Naive B cell (primary cell): ENCODE results near the gene FALEC. TPM values are rescaled to one million over a fixed set of nuclear protein-coding genes. Genes with fewer than 3 reads are reported as not detected.

ENCODE experiments used
- ATAC-seq, 2 donors: fragments of 150-1000 bp; cut with Tn5 transposase; 2 replicates each; pipeline ENCODE4 v1.10.0; 2021; ENCODE audit warnings: low read depth in 2 of 2, mild to moderate bottlenecking in 2 of 2, moderate library complexity in 2 of 2
- DNase-seq: peaks from one replicate; pipeline ENCODE4 v3.0.0; 2022
- H3K27ac Mint-ChIP-seq, 6 donors: one replicate each; pipeline ENCODE4 v1.8.0; 2020 to 2022; ENCODE audit warnings: mild to moderate bottlenecking in 6 of 6, mixed read lengths in 6 of 6, moderate library complexity in 5 of 6, inconsistent platforms in 2 of 6
- H3K27me3 Mint-ChIP-seq, 3 donors: one replicate each; pipeline ENCODE4 v1.8.0; 2021 to 2022; ENCODE audit warnings: mixed read lengths in 3 of 3, mild to moderate bottlenecking in 1 of 3
- H3K36me3 Mint-ChIP-seq, 2 donors: one replicate each; pipeline ENCODE4 v1.8.0; 2020 to 2022; ENCODE audit warnings: mixed read lengths in 2 of 2, inconsistent platforms in 1 of 2, mild to moderate bottlenecking in 1 of 2
- H3K4me1 Mint-ChIP-seq, 3 donors: one replicate each; pipeline ENCODE4 v1.8.0; 2020 to 2022; ENCODE audit warnings: mixed read lengths in 3 of 3, inconsistent platforms in 1 of 3, mild to moderate bottlenecking in 1 of 3, moderate library complexity in 1 of 3
- H3K4me3 Mint-ChIP-seq, 8 donors: one replicate each; pipeline ENCODE4 v1.8.0; 2020 to 2022; ENCODE audit warnings: mild to moderate bottlenecking in 8 of 8, mixed read lengths in 8 of 8, moderate library complexity in 8 of 8, inconsistent platforms in 2 of 8
- H3K9me3 Mint-ChIP-seq, 7 donors: one replicate each; pipeline ENCODE4 v1.8.0; 2020 to 2022; ENCODE audit warnings: mixed read lengths in 7 of 7, mild to moderate bottlenecking in 5 of 7, inconsistent platforms in 2 of 7, moderate library complexity in 1 of 7
- polyA plus RNA-seq, 6 donors: library from polyadenylated mRNA; unstranded; fragments of 300-500 nt; fragmentation: Illumina TruSeq; gene quantifications; one replicate each; pipeline ENCODE4 v1.2.3, GENCODE V29; 2021; ENCODE audit warnings: low read depth in 6 of 6

The FALEC gene
- 1 to 10 TPM in 3 of 6 donors, under 1 TPM in 1, not detected in 2; 0.68 to 2.6 (median 1.3) TPM for polyA plus RNA-seq

DNA sequence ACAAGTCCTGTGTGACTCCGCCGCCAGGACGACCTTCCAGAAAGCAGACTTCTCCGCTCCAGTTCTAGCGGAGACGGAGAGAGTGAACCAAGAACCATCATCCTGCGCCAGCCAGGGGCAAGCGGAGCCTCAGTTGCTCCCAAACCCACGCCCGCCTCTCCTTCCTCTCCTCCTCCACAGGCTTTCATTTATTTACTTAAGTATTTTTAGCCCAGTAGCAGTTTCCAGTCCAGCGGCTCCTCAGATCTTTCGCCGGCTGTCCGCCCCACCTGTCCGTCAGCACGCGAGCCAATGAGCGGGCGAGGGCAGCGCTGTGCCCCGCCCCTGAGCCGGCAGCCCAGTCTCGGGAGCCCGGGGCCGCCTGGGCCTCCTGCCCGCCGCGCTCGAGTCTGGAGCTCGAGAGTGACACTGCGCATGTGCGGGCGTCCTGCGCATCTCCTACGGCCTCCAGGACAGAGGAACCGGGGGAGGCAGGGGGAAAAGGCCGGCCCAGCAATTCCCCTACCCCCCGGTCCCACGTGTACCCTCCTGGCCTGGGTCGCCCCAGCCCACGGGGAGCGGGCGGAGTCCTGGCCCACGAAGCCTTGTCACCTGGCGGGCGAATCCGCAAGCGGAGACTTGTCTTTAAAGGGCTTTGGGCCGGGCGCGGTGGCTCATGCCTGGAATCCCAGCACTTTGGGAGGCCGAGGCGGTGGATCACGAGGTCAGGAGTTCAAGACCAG, at the start of gene FALEC:
TSS of gene FALEC (plus strand) at position 425 of the 722 bp plus-strand sequence.
- H3K36me3 Mint-ChIP-seq, result no peaks in the 10 kb centered on the region
- H3K4me1 Mint-ChIP-seq, result peaks cover 28 to 36% (median 30%) of the 10 kb centered on the region in 3 donors
- H3K4me3 Mint-ChIP-seq, result peak within 1 kb of the TSS; percentile 84 to 96 (median 94)
- DNase-seq, result peak; percentile 92
- no peaks in the 10 kb centered on the region for H3K27me3 Mint-ChIP-seq
- H3K9me3 Mint-ChIP-seq, result no peaks in the 10 kb centered on the region
- ATAC-seq, result peak; percentile 86 to 88
- H3K27ac Mint-ChIP-seq, result peak within 1 kb of the TSS; percentile 76 to 97 (median 93)

DNA sequence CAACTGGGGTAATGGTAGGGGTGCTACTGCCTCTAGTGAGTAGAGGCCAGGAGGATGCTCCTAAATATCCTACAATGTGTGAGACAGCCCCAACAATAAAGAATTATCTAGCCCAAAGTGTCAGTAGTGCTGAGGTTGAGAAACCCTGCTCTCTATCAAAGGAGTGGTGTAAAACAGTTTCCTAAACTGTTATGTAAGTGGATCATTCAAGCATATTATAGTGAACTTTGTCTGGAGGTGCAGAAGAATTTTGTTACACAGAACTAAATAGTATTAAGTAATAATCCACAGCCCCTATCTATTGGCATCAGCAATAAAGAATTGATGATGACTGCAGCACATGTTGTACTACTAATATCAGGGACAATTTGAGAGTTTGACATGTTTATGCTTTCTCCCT, 48.6 kb upstream of the FALEC start:
- DNase-seq (no peak), ATAC-seq (no peak)
- peaks cover 13 to 19% of the 10 kb centered on the region in 2 donors for H3K36me3 Mint-ChIP-seq
- peak overlapping the region in 1 of 6 donors; percentile 6 for H3K27ac Mint-ChIP-seq
- H3K27me3 Mint-ChIP-seq, result no peaks in the 10 kb centered on the region
- H3K4me3 Mint-ChIP-seq, result no peak overlapping the region
- peaks cover 4 to 8% (median 6%) of the 10 kb centered on the region in 3 donors for H3K4me1 Mint-ChIP-seq
- no peaks in the 10 kb centered on the region for H3K9me3 Mint-ChIP-seq

DNA sequence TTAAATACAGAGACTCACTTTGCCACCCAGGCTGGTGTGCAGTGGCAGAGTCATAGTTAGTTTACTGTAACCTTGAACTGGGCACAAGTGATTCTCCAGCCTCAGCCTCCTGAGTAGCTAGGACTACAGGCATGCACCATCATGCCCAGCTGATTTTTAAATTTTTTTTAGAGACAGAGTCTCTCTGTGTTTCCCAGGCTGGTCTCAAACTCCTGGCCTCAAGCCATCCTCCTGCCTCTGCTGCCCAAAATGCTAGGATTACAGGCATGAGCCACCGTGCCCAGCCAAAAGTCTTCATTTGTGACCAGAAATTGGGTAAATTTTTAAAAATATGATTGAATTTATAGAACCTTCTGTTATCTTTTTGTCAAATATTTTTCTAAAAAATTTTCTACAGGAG, 46.3 kb upstream of the FALEC start:
- H3K27me3 Mint-ChIP-seq, result no peaks in the 10 kb centered on the region
- ATAC-seq, result no peak
- H3K4me1 Mint-ChIP-seq, result peaks cover 3 to 6% (median 4%) of the 10 kb centered on the region in 3 donors
- no peaks in the 10 kb centered on the region for H3K9me3 Mint-ChIP-seq
- DNase-seq, result no peak
- H3K36me3 Mint-ChIP-seq, result peaks cover 13 to 24% of the 10 kb centered on the region in 2 donors
- no peak overlapping the region for H3K27ac Mint-ChIP-seq
- no peak overlapping the region for H3K4me3 Mint-ChIP-seq

DNA sequence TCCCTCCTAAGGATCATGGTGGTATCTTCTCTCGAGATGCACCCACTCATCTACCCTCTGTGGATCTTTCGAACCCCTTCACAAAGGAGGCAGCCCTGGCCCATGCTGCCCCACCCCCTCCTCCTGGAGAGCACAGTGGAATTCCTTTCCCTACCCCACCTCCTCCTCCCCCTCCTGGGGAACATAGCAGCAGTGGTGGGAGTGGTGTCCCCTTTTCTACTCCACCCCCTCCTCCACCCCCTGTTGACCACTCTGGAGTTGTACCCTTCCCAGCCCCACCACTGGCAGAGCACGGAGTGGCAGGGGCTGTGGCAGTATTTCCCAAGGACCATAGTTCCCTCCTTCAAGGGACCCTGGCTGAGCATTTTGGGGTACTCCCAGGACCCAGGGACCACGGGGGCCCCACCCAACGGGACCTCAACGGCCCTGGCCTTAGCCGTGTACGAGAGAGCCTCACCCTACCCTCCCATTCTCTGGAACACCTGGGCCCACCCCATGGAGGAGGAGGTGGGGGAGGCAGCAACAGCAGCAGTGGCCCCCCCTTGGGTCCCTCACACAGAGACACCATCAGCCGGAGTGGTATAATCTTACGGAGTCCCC, 42.9 kb upstream of the FALEC start:
- no peak for ATAC-seq
- no peak for DNase-seq
- no peak overlapping the region for H3K27ac Mint-ChIP-seq
- no peaks in the 10 kb centered on the region for H3K27me3 Mint-ChIP-seq
- H3K4me1 Mint-ChIP-seq, result peaks cover 0 to 4% (median 0%) of the 10 kb centered on the region in 3 donors
- H3K9me3 Mint-ChIP-seq, result no peaks in the 10 kb centered on the region
- no peak overlapping the region for H3K4me3 Mint-ChIP-seq
- peaks cover 13 to 24% of the 10 kb centered on the region in 2 donors for H3K36me3 Mint-ChIP-seq

DNA sequence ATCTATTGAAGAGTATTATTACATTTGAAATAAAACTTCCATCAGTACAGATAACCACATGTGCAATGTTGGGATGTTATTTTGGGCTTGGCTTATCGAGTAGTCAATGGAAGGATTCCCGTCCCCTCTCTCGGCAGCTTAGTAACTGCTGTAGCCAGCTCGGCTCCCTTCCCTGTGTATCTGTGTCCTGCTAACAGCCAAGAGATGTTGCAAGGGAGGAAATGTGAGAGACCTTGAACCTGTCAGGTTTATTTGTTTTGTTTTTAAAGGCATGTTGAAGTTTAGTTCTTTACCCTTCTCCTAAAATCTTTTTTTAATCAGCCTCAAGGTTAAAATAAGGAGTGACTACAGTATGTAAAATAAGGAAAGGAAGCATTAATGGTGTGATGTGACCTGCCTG, 41.9 kb upstream of the FALEC start:
- Mint-ChIP-seq H3K4me1 (peaks cover 0 to 8% (median 0%) of the 10 kb centered on the region in 3 donors), H3K4me3 (peak overlapping the region in 1 of 8 donors; percentile 12), H3K36me3 (peaks cover 13 to 24% of the 10 kb centered on the region in 2 donors), H3K27ac (peak overlapping the region in 2 of 6 donors; percentile 44 to 65), H3K9me3 (no peaks in the 10 kb centered on the region), H3K27me3 (no peaks in the 10 kb centered on the region)
- ATAC-seq, result no peak
- DNase-seq, result no peak

DNA sequence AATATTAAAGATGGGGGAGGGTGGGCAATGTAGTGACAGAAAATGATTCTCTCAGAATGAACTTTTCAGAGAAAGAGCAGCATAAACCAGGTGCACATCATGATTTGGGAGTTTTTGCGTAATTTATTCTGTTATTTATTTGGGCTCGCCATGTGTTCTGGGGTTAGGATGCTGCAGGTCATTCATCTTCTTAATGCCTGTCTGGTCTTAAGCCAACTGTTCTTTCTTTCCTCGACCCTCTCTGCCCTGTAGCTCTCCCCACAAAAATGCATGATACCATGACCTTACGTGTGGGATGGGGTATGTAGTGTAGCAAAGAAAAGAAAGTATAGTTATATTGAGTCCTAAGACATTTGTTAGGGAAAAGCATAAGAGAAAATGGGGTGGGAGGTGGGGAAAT, 40.7 kb upstream of the FALEC start:
- Mint-ChIP-seq H3K27ac (peak overlapping the region in 1 of 6 donors; percentile 7), H3K4me1 (peaks cover 0 to 8% (median 0%) of the 10 kb centered on the region in 3 donors), H3K27me3 (no peaks in the 10 kb centered on the region), H3K36me3 (peaks cover 13 to 24% of the 10 kb centered on the region in 2 donors), H3K9me3 (no peaks in the 10 kb centered on the region), H3K4me3 (no peak overlapping the region)
- DNase-seq (no peak), ATAC-seq (no peak)

DNA sequence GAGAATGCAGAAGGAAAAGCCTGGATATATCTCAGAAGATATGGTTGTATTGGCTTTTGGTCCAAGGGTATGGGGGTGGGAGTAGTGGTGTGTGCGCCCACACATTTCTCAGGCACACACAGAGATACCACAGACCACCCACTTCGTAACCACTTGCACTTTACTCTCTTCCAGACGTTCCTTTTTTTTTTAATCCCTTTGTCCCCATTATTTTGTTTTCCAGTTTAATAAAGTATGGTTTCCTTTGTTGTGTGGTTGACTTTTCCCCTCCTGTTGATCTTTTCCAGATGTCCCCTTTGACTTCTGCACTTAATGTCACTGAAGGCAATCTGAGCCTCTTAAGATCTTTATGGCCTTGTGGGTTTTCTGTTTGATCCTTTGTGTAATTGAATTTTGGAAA, 38.8 kb upstream of the FALEC start:
- ATAC-seq (no peak), DNase-seq (no peak)
- peaks cover 0 to 4% (median 0%) of the 10 kb centered on the region in 3 donors for H3K4me1 Mint-ChIP-seq
- H3K27ac Mint-ChIP-seq, result peak overlapping the region in 3 of 6 donors; percentile 0 to 42 (median 34)
- no peaks in the 10 kb centered on the region for H3K27me3 Mint-ChIP-seq
- no peaks in the 10 kb centered on the region for H3K9me3 Mint-ChIP-seq
- peaks cover 2 to 8% of the 10 kb centered on the region in 2 donors for H3K36me3 Mint-ChIP-seq
- H3K4me3 Mint-ChIP-seq, result no peak overlapping the region

DNA sequence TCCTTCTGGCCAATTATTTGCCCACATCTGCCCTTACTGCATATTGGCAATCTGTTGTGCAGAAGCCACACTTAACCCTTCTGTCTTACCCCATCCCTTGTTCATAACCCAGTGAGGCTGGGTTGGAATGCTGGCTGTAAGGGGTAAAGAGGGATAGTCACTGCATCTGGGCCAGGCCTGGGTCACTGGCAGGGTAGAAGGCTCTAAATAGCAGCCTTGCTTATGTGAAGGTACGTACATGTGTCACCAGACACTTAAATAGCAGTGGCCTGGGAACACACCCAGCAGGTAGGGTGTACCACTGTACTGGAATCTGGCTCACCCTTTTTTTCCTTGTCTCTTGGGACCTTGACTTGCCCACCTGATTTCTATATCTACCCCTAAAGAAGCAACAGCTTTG, 38.2 kb upstream of the FALEC start:
- no peak overlapping the region for H3K4me3 Mint-ChIP-seq
- no peaks in the 10 kb centered on the region for H3K27me3 Mint-ChIP-seq
- no peaks in the 10 kb centered on the region for H3K9me3 Mint-ChIP-seq
- peaks cover 0 to 2% of the 10 kb centered on the region in 2 donors for H3K36me3 Mint-ChIP-seq
- no peak for ATAC-seq
- peak overlapping the region in 3 of 6 donors; percentile 0 to 58 (median 0) for H3K27ac Mint-ChIP-seq
- peaks cover 0 to 4% (median 0%) of the 10 kb centered on the region in 3 donors for H3K4me1 Mint-ChIP-seq
- DNase-seq, result no peak

DNA sequence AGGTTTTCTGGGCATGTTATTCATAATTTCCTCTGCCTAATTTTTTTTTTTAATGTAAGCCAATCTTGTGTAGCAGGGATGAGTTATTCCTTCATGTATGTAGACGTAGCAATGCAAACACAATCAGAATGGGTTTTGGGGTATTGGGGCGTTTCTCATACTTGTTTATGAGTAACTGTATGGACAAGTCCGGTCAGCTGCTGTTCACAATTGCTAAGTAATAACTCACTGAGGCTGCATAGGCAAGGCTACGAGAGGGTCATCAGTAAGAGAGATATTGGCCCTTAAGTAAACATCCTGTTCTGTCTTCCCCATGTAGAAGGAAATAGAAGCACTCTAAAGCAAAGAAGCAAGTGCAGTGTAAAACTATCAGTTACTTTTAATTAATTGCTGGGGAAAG, 37.8 kb upstream of the FALEC start:
- ATAC-seq (no peak), DNase-seq (no peak)
- Mint-ChIP-seq H3K27me3 (no peaks in the 10 kb centered on the region), H3K27ac (peak overlapping the region in 3 of 6 donors; percentile 0 to 91 (median 58)), H3K9me3 (no peaks in the 10 kb centered on the region), H3K4me1 (peaks cover 0 to 4% (median 0%) of the 10 kb centered on the region in 3 donors), H3K36me3 (no peaks in the 10 kb centered on the region), H3K4me3 (no peak overlapping the region)

DNA sequence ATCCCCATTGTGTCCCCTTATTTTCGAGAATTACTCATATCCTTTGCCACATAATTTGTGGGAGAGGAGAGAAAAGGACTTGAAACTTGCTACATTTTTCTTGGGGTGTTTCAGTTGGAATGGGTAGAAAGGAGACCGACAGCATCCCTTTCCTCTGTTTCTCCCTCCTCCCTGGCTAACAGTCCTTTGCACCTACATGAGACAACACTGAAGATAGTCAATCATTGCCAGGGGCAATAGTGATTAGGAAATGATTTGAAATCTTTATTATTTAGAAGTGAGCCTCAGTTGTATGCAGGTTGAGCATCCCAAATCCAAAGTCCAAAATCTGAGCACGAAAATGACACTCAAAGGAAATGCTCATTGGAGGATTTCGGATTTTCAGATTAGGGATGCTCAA, 36.2 kb upstream of the FALEC start:
- H3K36me3 Mint-ChIP-seq, result no peaks in the 10 kb centered on the region
- no peak overlapping the region for H3K4me3 Mint-ChIP-seq
- H3K9me3 Mint-ChIP-seq, result no peaks in the 10 kb centered on the region
- no peak overlapping the region for H3K27ac Mint-ChIP-seq
- no peaks in the 10 kb centered on the region for H3K27me3 Mint-ChIP-seq
- DNase-seq (no peak), ATAC-seq (no peak)
- peaks cover 0 to 4% (median 0%) of the 10 kb centered on the region in 3 donors for H3K4me1 Mint-ChIP-seq

DNA sequence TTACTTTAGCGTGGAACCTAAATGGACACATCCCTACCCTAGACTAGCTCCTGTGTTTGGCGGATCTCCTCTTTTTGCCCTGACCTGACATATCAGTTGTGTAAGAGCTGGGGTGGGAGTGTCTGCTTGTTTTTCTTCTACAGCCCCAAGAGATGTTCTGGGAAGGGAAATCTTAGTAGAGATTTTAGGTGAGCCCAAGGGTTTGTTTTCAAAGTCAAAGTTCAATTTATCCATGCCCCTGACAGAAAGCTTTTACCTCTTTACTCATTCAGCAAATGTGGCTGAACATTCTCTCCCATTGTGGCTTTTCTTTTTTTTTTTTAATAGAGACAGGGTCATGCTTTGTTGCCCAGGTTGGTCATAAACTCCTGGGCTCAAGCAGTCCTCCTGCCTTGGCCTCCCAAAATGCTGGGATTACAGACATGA, 35.6 kb upstream of the FALEC start:
- H3K27me3 Mint-ChIP-seq, result no peaks in the 10 kb centered on the region
- peak overlapping the region in 1 of 8 donors; percentile 12 for H3K4me3 Mint-ChIP-seq
- no peaks in the 10 kb centered on the region for H3K9me3 Mint-ChIP-seq
- DNase-seq, result no peak
- no peak for ATAC-seq
- H3K4me1 Mint-ChIP-seq, result peaks cover 0 to 4% (median 0%) of the 10 kb centered on the region in 3 donors
- peak overlapping the region in 1 of 6 donors; percentile 60 for H3K27ac Mint-ChIP-seq
- no peaks in the 10 kb centered on the region for H3K36me3 Mint-ChIP-seq

DNA sequence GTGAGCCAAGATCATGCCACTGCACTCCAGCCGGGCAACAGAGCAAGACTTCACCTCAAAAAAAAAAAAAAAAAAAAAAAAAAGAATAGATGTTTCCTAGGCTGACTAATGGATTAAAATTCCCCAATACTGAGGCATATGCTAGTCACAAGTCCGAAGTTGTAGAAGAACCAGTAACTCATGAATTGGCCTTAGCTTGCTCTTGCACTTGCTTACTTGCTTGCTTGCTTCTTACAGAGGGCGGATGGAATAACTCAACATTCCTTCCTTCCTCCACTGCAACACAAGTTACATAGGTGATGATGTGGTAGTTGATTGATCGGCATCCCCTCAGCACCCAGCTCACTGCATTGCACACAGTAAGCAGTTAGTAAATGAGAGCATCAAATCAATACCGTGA, 31.1 kb upstream of the FALEC start:
- Mint-ChIP-seq H3K9me3 (no peaks in the 10 kb centered on the region), H3K4me1 (peaks cover 12 to 25% (median 22%) of the 10 kb centered on the region in 3 donors), H3K36me3 (peaks cover 4 to 13% of the 10 kb centered on the region in 2 donors), H3K4me3 (peak overlapping the region in 1 of 8 donors; percentile 59), H3K27me3 (no peaks in the 10 kb centered on the region), H3K27ac (no peak overlapping the region)
- DNase-seq (no peak), ATAC-seq (no peak)

DNA sequence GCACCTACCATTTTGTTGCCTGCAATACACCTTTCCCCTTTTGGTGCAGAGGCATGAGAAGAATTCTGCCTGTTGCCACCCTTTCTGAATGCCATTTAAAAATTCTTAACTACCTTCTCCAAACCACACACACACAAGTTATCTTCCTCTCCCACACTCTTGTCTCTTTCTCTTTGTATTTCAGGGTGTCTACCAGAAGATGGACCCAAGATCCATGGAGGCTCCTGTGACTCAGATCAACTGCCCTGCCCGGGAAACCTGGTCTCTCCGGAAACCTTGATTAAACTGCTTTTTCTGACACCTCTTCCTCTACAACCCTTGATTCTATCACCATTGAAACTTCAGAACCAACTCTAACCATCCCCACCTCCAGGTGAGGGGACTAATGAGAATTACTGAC, 30.7 kb upstream of the FALEC start:
- Mint-ChIP-seq H3K27ac (peak overlapping the region in 2 of 6 donors; percentile 1 to 13), H3K27me3 (no peaks in the 10 kb centered on the region), H3K4me1 (peaks cover 12 to 25% (median 22%) of the 10 kb centered on the region in 3 donors), H3K36me3 (peaks cover 4 to 14% of the 10 kb centered on the region in 2 donors), H3K4me3 (peak overlapping the region in 4 of 8 donors; percentile 11 to 59 (median 34)), H3K9me3 (no peaks in the 10 kb centered on the region)
- DNase-seq (no peak), ATAC-seq (no peak)
